GM23338 (cell line): ENCODE measurements around the gene BOK. TPM values are rescaled to one million over a fixed set of nuclear protein-coding genes. Genes with fewer than 3 reads are reported as not detected.

Source experiments
- ATAC-seq: fragments of 200-7000 bp; cut with Tn5 transposase; 3 replicates; pipeline ENCODE4 v1.9.1; 2020
- DNase-seq: peaks from one replicate; pipeline ENCODE4 v3.0.0-alpha.2; 2015; ENCODE audit warnings: low spot score
- H2AFZ ChIP-seq: fragments of 200-600 bp; sonication (generic); 2 replicates; pipeline ENCODE4 v1.8.0; 2016; ENCODE audit warnings: antibody characterized with exemption, mild to moderate bottlenecking, moderate library complexity
- H3F3A ChIP-seq: fragments of 200-600 bp; sonication (generic); replicated peaks from 2 replicates; pipeline ENCODE4 v1.8.0; 2017; ENCODE audit warnings: antibody characterized with exemption, mixed run types, low read depth
- H3K27ac ChIP-seq: fragments of 200-600 bp; sonication (generic); 2 replicates; pipeline ENCODE4 v1.6.1; 2016; ENCODE audit warnings: low read depth
- H3K27me3 ChIP-seq: fragments of 200-600 bp; sonication (generic); 2 replicates; pipeline ENCODE4 v1.8.0; 2016; ENCODE audit warnings: mild to moderate bottlenecking, mixed run types, moderate library complexity; ENCODE audit not compliant: insufficient read depth
- H3K36me3 ChIP-seq: fragments of 200-600 bp; sonication (generic); 2 replicates; pipeline ENCODE4 v1.8.0; 2016; ENCODE audit warnings: mild to moderate bottlenecking; ENCODE audit not compliant: insufficient read depth
- H3K4me1 ChIP-seq: fragments of 200-600 bp; sonication (generic); 2 replicates; pipeline ENCODE4 v1.8.0; 2016; ENCODE audit warnings: mild to moderate bottlenecking, moderate library complexity; ENCODE audit not compliant: insufficient read depth
- H3K4me2 ChIP-seq: fragments of 200-600 bp; sonication (generic); 2 replicates; pipeline ENCODE4 v1.7.1; 2017; ENCODE audit warnings: mixed run types
- H3K4me3 ChIP-seq: fragments of 200-600 bp; sonication (generic); 2 replicates; pipeline ENCODE4 v1.6.1; 2016; ENCODE audit warnings: mixed run types
- H3K79me2 ChIP-seq: fragments of 200-600 bp; sonication (generic); replicated peaks from 2 replicates; pipeline ENCODE4 v1.8.0; 2017; ENCODE audit warnings: mild to moderate bottlenecking; ENCODE audit not compliant: insufficient read depth
- H3K9me2 ChIP-seq: fragments of 200-600 bp; sonication (generic); 2 replicates; pipeline ENCODE4 v1.8.0; 2017; ENCODE audit not compliant: insufficient read depth
- H4K20me1 ChIP-seq: fragments of 200-600 bp; sonication (generic); replicated peaks from 2 replicates; pipeline ENCODE4 v1.8.0; 2017; ENCODE audit warnings: mild to moderate bottlenecking; ENCODE audit not compliant: insufficient read depth
- H3K27ac Mint-ChIP-seq: 2 replicates; pipeline ENCODE4 v1.8.0; 2020; ENCODE audit warnings: inconsistent platforms, mild to moderate bottlenecking, moderate library complexity, mixed read lengths
- H3K27me3 Mint-ChIP-seq: 3 replicates; pipeline ENCODE4 v1.8.0; 2022; ENCODE audit warnings: low read depth, mild to moderate bottlenecking, moderate library complexity, mixed read lengths, inconsistent platforms; ENCODE audit not compliant: insufficient read depth, poor library complexity
- H3K36me3 Mint-ChIP-seq: 3 replicates; pipeline ENCODE4 v1.8.0; 2021; ENCODE audit warnings: low read depth, mild to moderate bottlenecking, inconsistent platforms, moderate library complexity, mixed read lengths
- H3K4me1 Mint-ChIP-seq: 3 replicates; pipeline ENCODE4 v1.8.0; 2020; ENCODE audit warnings: mild to moderate bottlenecking, inconsistent platforms, mixed read lengths
- H3K4me3 Mint-ChIP-seq: 3 replicates; pipeline ENCODE4 v1.8.0; 2021; ENCODE audit warnings: moderate library complexity, mild to moderate bottlenecking, inconsistent platforms, mixed read lengths
- H3K9me3 Mint-ChIP-seq: 3 replicates; pipeline ENCODE4 v1.8.0; 2020; ENCODE audit warnings: moderate library complexity, mild to moderate bottlenecking, inconsistent platforms, mixed read lengths
- CREB1 ChIP-seq: fragments of 250-450 bp; sonication (Bioruptor Pico); IDR thresholded peaks from 2 replicates; pipeline ENCODE4 v1.5.0; 2020; ENCODE audit warnings: low read depth, mild to moderate bottlenecking, moderate library complexity
- ETS1 ChIP-seq: IDR thresholded peaks from 2 replicates; pipeline ENCODE4 v1.6.1; 2016; ENCODE audit warnings: antibody characterized with exemption
- EZH2 ChIP-seq: fragments of 200-600 bp; sonication (generic); IDR thresholded peaks from one replicate; pipeline ENCODE4 v1.8.0; 2017; ENCODE audit warnings: antibody characterized with exemption, mild to moderate bottlenecking, low read depth; ENCODE audit not compliant: unreplicated experiment
- EZH2phosphoT487 ChIP-seq: fragments of 200-600 bp; sonication (generic); IDR thresholded peaks from one replicate; pipeline ENCODE4 v1.8.1; 2018; ENCODE audit warnings: antibody characterized with exemption; ENCODE audit not compliant: unreplicated experiment
- NANOG ChIP-seq: IDR thresholded peaks from 2 replicates; pipeline ENCODE4 v1.6.1; 2016; ENCODE audit warnings: antibody characterized with exemption, borderline replicate concordance
- POLR2AphosphoS5 ChIP-seq: IDR thresholded peaks from 2 replicates; pipeline ENCODE4 v1.6.1; 2016; ENCODE audit warnings: antibody characterized with exemption, low read depth
- REST ChIP-seq: IDR thresholded peaks from one replicate; pipeline ENCODE4 v1.6.1; 2018; ENCODE audit warnings: antibody characterized with exemption; ENCODE audit not compliant: unreplicated experiment
- STAT1 ChIP-seq: IDR thresholded peaks from one replicate; pipeline ENCODE4 v1.6.1; 2016; ENCODE audit warnings: antibody characterized with exemption; ENCODE audit not compliant: unreplicated experiment
- ZNF331 ChIP-seq: fragments of 250-450 bp; sonication (Bioruptor Pico); IDR thresholded peaks from 2 replicates; pipeline ENCODE4 v1.5.0; 2020; ENCODE audit warnings: low read depth, mild to moderate bottlenecking, moderate library complexity
- ZNF462 ChIP-seq: fragments of 250-450 bp; sonication (Bioruptor Pico); IDR thresholded peaks from 2 replicates; pipeline ENCODE4 v1.5.0; 2020; ENCODE audit warnings: mild to moderate bottlenecking, moderate library complexity
- polyA plus RNA-seq: library from polyadenylated mRNA; unstranded; fragments of >200 nt; fragmentation: Nextera tagmentation; extraction: Ambion mirVana; gene quantifications from 2 replicates; pipeline ENCODE4 v1.2.1, GENCODE V29; 2016
- total RNA-seq: library from RNA; depleted of rRNA; stranded (reverse); fragments of >200 nt; shearing (Covaris generic); gene quantifications from 2 replicates; pipeline ENCODE4 v1.2.3, GENCODE V29; 2014

BOK gene
- total and polyA plus RNA-seq, 2 experiments from 2014 or later = 13.5 to 36.7 TPM

- Histone ChIP-seq H3K4me2 (peak overlapping the region; percentile 88), H3K36me3 (no peaks in the 10 kb centered on the region), H3K4me1 (peaks cover 5% of the 10 kb centered on the region; the same call in 1 of the 2 replicates), H3F3A (no peaks in the 10 kb centered on the region; the same call in 1 of the 2 replicates), H3K4me3 (peak overlapping the region; percentile 72), H4K20me1 (no peaks in the 10 kb centered on the region), H3K9me2 (no peaks in the 10 kb centered on the region), H2AFZ (peak overlapping the region; percentile 97), H3K79me2 (no peaks in the 10 kb centered on the region), H3K27me3 (peaks cover 41% of the 10 kb centered on the region), H3K27ac (no peak overlapping the region)
- Mint-ChIP-seq H3K4me1 (peaks cover 11% of the 10 kb centered on the region; the same call in 2 of the 3 replicates), H3K27me3 (peaks cover 36% of the 10 kb centered on the region), H3K9me3 (no peaks in the 10 kb centered on the region), H3K4me3 (peak overlapping the region; percentile 75), H3K27ac (no peak overlapping the region), H3K36me3 (no peaks in the 10 kb centered on the region; the same call in 2 of the 3 replicates)
- DNase-seq (no peak), ATAC-seq (peak; percentile 13)
- TF ChIP-seq EZH2 = no peak
- no peak for TF ChIP-seq REST
- TF ChIP-seq ZNF331 (CRISPR knock-in tag) = no peak
- TF ChIP-seq NANOG = no peak
- TF ChIP-seq CREB1 (CRISPR knock-in tag) = no peak
- no peak for TF ChIP-seq POLR2AphosphoS5
- TF ChIP-seq STAT1 = no peak
- TF ChIP-seq ZNF462 (CRISPR knock-in tag) = no peak
- no peak for TF ChIP-seq ETS1
- TF ChIP-seq EZH2phosphoT487 = no peak
Measured at GRCh38 chr2:241540401-241540770, 18.2 kb upstream of the BOK start.
